ENCODE data around the gene OCA2.

OCA2 gene

GRCh38 chr15:28107904-28108275 is 8.8 kb upstream of the OCA2 start:
- no peaks in the 10 kb centered on the region for H3F3A ChIP-seq (ENCODE audit: insufficient read depth, low read length)
- H3K9ac ChIP-seq (ENCODE audit: low read length), result no peak overlapping the region
- H3K9me2 ChIP-seq (ENCODE audit: low read depth, low read length), result no peaks in the 10 kb centered on the region
- H3K4me2 ChIP-seq (ENCODE audit: low read length), result no peak overlapping the region
- peaks cover 18% of the 10 kb centered on the region for H3K36me3 ChIP-seq (ENCODE audit: insufficient read depth, low read length)
- no peaks in the 10 kb centered on the region for H4K20me1 ChIP-seq (ENCODE audit: insufficient read depth, low read length)
- H3K79me2 ChIP-seq (ENCODE audit: insufficient read depth, low read length), result no peaks in the 10 kb centered on the region
- no peak overlapping the region for H2AFZ ChIP-seq (ENCODE audit: low read length)
- no peaks in the 10 kb centered on the region for H3K27me3 ChIP-seq (ENCODE audit: insufficient read depth, low read length)
- no peaks in the 10 kb centered on the region for H3K4me1 ChIP-seq (ENCODE audit: insufficient read depth, low read length, severe bottlenecking)
- no peak overlapping the region for H3K27ac ChIP-seq (ENCODE audit: low read depth, low read length, poor library complexity, severe bottlenecking)
- H3K9me3 ChIP-seq (ENCODE audit: low read length), result no peaks in the 10 kb centered on the region
- TF ChIP-seq CTCF (IDR thresholded peaks at IDR 0.05; ENCODE audit: low read length) (no peak), EZH2 (IDR thresholded peaks at IDR 0.05; ENCODE audit: borderline replicate concordance, low read length) (no peak)
- no peak overlapping the region for H3K4me3 ChIP-seq (ENCODE audit: low read depth, low read length, poor library complexity, severe bottlenecking)

GRCh38 chr15:28107111-28107903 is 8.2 kb upstream of the OCA2 start:
- Histone ChIP-seq H3F3A (ENCODE audit: insufficient read depth, low read length) (no peaks in the 10 kb centered on the region), H3K9me2 (ENCODE audit: low read depth, low read length) (no peaks in the 10 kb centered on the region), H2AFZ (ENCODE audit: low read length) (no peak overlapping the region), H3K36me3 (ENCODE audit: insufficient read depth, low read length) (peaks cover 12% of the 10 kb centered on the region), H3K27me3 (ENCODE audit: insufficient read depth, low read length) (no peaks in the 10 kb centered on the region), H4K20me1 (ENCODE audit: insufficient read depth, low read length) (no peaks in the 10 kb centered on the region), H3K79me2 (ENCODE audit: insufficient read depth, low read length) (no peaks in the 10 kb centered on the region), H3K9ac (ENCODE audit: low read length) (no peak overlapping the region), H3K4me1 (ENCODE audit: insufficient read depth, low read length, severe bottlenecking) (no peaks in the 10 kb centered on the region), H3K4me3 (ENCODE audit: low read depth, low read length, poor library complexity, severe bottlenecking) (no peak overlapping the region), H3K4me2 (ENCODE audit: low read length) (no peak overlapping the region), H3K27ac (ENCODE audit: low read depth, low read length, poor library complexity, severe bottlenecking) (no peak overlapping the region), H3K9me3 (ENCODE audit: low read length) (no peaks in the 10 kb centered on the region)
- TF ChIP-seq EZH2 (IDR thresholded peaks at IDR 0.05; ENCODE audit: borderline replicate concordance, low read length) (no peak), CTCF (IDR thresholded peaks at IDR 0.05; ENCODE audit: low read length) (no peak)

- Histone ChIP-seq H3K4me3 (ENCODE audit: low read depth, low read length, poor library complexity, severe bottlenecking) (no peak overlapping the region), H3K9me3 (ENCODE audit: low read length) (no peaks in the 10 kb centered on the region), H3K9me2 (ENCODE audit: low read depth, low read length) (no peaks in the 10 kb centered on the region), H3K4me1 (ENCODE audit: insufficient read depth, low read length, severe bottlenecking) (no peaks in the 10 kb centered on the region), H3K27me3 (ENCODE audit: insufficient read depth, low read length) (no peaks in the 10 kb centered on the region; the same call in 1 of the 2 replicates), H4K20me1 (ENCODE audit: insufficient read depth, low read length) (no peaks in the 10 kb centered on the region), H3K27ac (ENCODE audit: low read depth, low read length, poor library complexity, severe bottlenecking) (no peak overlapping the region), H3K36me3 (ENCODE audit: insufficient read depth, low read length) (peaks cover 4% of the 10 kb centered on the region), H3F3A (ENCODE audit: insufficient read depth, low read length) (no peaks in the 10 kb centered on the region), H2AFZ (ENCODE audit: low read length) (no peak overlapping the region), H3K79me2 (ENCODE audit: insufficient read depth, low read length) (no peaks in the 10 kb centered on the region), H3K4me2 (ENCODE audit: low read length) (no peak overlapping the region), H3K9ac (ENCODE audit: low read length) (no peak overlapping the region)
- no peak for TF ChIP-seq EZH2 (IDR thresholded peaks at IDR 0.05; ENCODE audit: borderline replicate concordance, low read length)
- no peak for TF ChIP-seq CTCF (IDR thresholded peaks at IDR 0.05; ENCODE audit: low read length)
Measured at GRCh38 chr15:28106294-28107110, 7.4 kb upstream of the OCA2 start.
